HG02678 (cell line): Measurements from ENCODE around the gene CRBN.

Source experiments
- ATAC-seq: cut with Tn5 transposase; IDR thresholded peaks from one replicate; pipeline ENCODE4 v1.9.1; 2021; ENCODE audit warnings: mild to moderate bottlenecking, moderate library complexity; ENCODE audit not compliant: unreplicated experiment

The CRBN gene

GRCh38 chr3:3179407-3180094, at the start of gene CRBN:
TSS of gene CRBN (minus strand) at chr3:3179691. CDS start at chr3:3179687, 4 bp downstream.
- ATAC-seq: peak; percentile 99

- ATAC-seq: no peak
Observed at GRCh38 chr3:3227640-3228039, 48.1 kb upstream of the CRBN start.

- no peak for ATAC-seq
Observed at GRCh38 chr3:3221528-3221927, 42.0 kb upstream of the CRBN start.

GRCh38 chr3:3216401-3216800, 36.9 kb upstream of the CRBN start:
- ATAC-seq: no peak

GRCh38 chr3:3212781-3213440, 33.4 kb upstream of the CRBN start:
- no peak for ATAC-seq

GRCh38 chr3:3209714-3210113, 30.2 kb upstream of the CRBN start:
- ATAC-seq: no peak

- ATAC-seq: no peak
Observed at GRCh38 chr3:3209057-3209456, 29.6 kb upstream of the CRBN start.

- ATAC-seq: peak; percentile 90
Observed at GRCh38 chr3:3201611-3202010, 22.1 kb upstream of the CRBN start.

- peak; percentile 71 for ATAC-seq
Observed at GRCh38 chr3:3200632-3201212, 21.2 kb upstream of the CRBN start.

GRCh38 chr3:3199306-3199705, 19.8 kb upstream of the CRBN start:
- ATAC-seq: no peak

- no peak for ATAC-seq
Observed at GRCh38 chr3:3196148-3196861, 16.8 kb upstream of the CRBN start.

- no peak for ATAC-seq
Observed at GRCh38 chr3:3194861-3195260, 15.4 kb upstream of the CRBN start.

GRCh38 chr3:3192286-3192675, 12.8 kb upstream of the CRBN start:
- ATAC-seq: no peak

- no peak for ATAC-seq
Observed at GRCh38 chr3:3191675-3192285, 12.3 kb upstream of the CRBN start.

GRCh38 chr3:3189961-3190360, 10.5 kb upstream of the CRBN start:
- ATAC-seq: no peak

- no peak for ATAC-seq
Observed at GRCh38 chr3:3189102-3189727, 9.7 kb upstream of the CRBN start.

GRCh38 chr3:3184876-3185275, 5.4 kb upstream of the CRBN start:
- no peak for ATAC-seq

GRCh38 chr3:3180456-3180855, 965 bp upstream of the CRBN start:
- no peak for ATAC-seq

- ATAC-seq: no peak
Observed at GRCh38 chr3:3178498-3179328, 778 bp downstream of the CRBN start.
